Lower leg skin (tissue), 3 donors: Measurements from ENCODE around the gene GET3.

ENCODE experiments used
- POLR2A ChIP-seq, 2 donors: fragments of 450-650 bp; IDR thresholded peaks; one replicate each; pipeline ENCODE4 v1.6.1; 2016 to 2017; ENCODE audit warnings: antibody characterized with exemption in 2 of 2, mild to moderate bottlenecking in 1 of 2, moderate library complexity in 1 of 2
- TF ChIP-seq, protein P1 (sequence below), 3 donors: fragments of 450-650 bp; IDR thresholded peaks; one replicate each; pipeline ENCODE4 v1.5.1; 2016; ENCODE audit warnings: antibody characterized with exemption in 3 of 3, mild to moderate bottlenecking in 3 of 3, moderate library complexity in 2 of 3

DNA sequence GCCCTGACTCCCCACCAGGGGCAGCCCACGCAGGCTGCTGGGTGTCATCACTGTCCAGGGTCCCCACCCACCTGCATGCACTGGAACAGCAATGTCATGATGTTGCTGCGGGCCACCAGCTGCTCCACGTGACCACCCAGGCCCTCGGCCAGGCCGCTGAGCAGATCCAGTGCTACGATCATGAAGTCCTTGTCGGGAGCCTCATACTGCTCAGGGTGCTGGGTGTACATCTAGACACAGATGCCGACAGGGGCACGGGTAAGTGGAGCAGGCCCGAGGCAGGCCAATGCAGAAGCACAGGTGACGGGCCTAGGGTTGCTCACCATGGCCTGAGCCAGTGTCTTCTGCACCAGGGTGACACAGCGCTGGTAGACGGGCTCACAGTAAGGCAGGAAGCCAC, 32.1 kb upstream of the GET3 start:
- no peak for TF ChIP-seq POLR2A (IDR thresholded peaks at IDR 0.05)
- TF ChIP-seq, protein P1, sequence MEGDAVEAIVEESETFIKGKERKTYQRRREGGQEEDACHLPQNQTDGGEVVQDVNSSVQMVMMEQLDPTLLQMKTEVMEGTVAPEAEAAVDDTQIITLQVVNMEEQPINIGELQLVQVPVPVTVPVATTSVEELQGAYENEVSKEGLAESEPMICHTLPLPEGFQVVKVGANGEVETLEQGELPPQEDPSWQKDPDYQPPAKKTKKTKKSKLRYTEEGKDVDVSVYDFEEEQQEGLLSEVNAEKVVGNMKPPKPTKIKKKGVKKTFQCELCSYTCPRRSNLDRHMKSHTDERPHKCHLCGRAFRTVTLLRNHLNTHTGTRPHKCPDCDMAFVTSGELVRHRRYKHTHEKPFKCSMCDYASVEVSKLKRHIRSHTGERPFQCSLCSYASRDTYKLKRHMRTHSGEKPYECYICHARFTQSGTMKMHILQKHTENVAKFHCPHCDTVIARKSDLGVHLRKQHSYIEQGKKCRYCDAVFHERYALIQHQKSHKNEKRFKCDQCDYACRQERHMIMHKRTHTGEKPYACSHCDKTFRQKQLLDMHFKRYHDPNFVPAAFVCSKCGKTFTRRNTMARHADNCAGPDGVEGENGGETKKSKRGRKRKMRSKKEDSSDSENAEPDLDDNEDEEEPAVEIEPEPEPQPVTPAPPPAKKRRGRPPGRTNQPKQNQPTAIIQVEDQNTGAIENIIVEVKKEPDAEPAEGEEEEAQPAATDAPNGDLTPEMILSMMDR (IDR thresholded peaks at IDR 0.05) = no peak
